Right lobe of liver (tissue), 4 donors: ENCODE measurements around the gene TRIM52.

ENCODE experiments used
- POLR2A ChIP-seq: fragments of 450-650 bp; IDR thresholded peaks from one replicate; pipeline ENCODE4 v1.6.1; 2017; ENCODE audit warnings: antibody characterized with exemption, mild to moderate bottlenecking
- TF ChIP-seq, protein P1 (sequence below), 4 donors: fragments of 200-600 bp in 3 of 4; fragments of 450-650 bp in 1 of 4; IDR thresholded peaks; one replicate each; pipeline versions ENCODE4 v1.5.1 to v1.8.0; 2016 to 2022; ENCODE audit warnings: antibody characterized with exemption in 4 of 4, mild to moderate bottlenecking in 2 of 4
- donor health status: DM: no; HTN: no; CAD: no.
- donor health status: DM: no; HTN: no; CAD: no.
- donor health status: DM: no; HTN: yes; CAD: no.

DNA sequence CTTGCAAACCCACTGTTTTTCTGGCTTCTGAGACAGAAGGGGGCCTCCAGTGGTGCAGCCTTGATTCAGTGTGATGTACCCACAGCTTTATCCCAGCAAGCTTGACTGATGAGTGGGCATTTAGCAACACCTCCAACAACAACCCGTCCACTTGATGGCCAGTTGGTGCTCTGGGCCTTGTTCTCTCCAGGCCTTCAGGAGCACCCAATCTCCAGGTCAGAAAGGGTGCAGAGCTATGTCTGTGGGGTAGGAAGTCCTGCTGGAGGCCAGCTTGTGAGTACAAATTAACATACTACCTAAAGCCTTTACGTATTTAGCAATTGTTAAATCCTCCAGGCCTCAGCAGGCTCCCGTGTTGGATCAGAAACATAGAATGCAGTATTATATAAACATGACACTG, 10.1 kb upstream of the TRIM52 start:
- TF ChIP-seq, protein P1, sequence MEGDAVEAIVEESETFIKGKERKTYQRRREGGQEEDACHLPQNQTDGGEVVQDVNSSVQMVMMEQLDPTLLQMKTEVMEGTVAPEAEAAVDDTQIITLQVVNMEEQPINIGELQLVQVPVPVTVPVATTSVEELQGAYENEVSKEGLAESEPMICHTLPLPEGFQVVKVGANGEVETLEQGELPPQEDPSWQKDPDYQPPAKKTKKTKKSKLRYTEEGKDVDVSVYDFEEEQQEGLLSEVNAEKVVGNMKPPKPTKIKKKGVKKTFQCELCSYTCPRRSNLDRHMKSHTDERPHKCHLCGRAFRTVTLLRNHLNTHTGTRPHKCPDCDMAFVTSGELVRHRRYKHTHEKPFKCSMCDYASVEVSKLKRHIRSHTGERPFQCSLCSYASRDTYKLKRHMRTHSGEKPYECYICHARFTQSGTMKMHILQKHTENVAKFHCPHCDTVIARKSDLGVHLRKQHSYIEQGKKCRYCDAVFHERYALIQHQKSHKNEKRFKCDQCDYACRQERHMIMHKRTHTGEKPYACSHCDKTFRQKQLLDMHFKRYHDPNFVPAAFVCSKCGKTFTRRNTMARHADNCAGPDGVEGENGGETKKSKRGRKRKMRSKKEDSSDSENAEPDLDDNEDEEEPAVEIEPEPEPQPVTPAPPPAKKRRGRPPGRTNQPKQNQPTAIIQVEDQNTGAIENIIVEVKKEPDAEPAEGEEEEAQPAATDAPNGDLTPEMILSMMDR (IDR thresholded peaks at IDR 0.05) = no peak
- TF ChIP-seq POLR2A = no peak
